HEK293 (cell line): ENCODE data around the gene MYO3A.

Experiments used
- CTCF ChIA-PET: fragments of 350-600 bp; formaldehyde crosslinking; extraction: SDS; loops from one replicate; lab custom pipeline; 2021; ENCODE audit warnings: antibody characterized with exemption; lab: Yijun Ruan, JAX
- POLR2A ChIA-PET: fragments of 300-600 bp; formaldehyde crosslinking; extraction: SDS; loops from one replicate; lab custom pipeline; 2020; ENCODE audit warnings: antibody characterized with exemption, inconsistent platforms; lab: Yijun Ruan, JAX
- H3K27ac ChIP-seq: fragments of 200-500 bp; sonication (Bioruptor generic); 2 replicates; pipeline ENCODE4 v1.5.1; 2014; ENCODE audit warnings: low read depth, low read length, control low read depth, inconsistent platforms; ENCODE audit errors: extremely low read depth
- H3K36me3 ChIP-seq, 2 experiments: fragments of 200-500 bp in 1 of 2; sonication (Bioruptor generic) in 1 of 2; 1 replicate in 1 of 2; 2 replicates in 1 of 2; pipeline ENCODE4 v1.5.1; 2014 to 2017; ENCODE audit warnings: inconsistent platforms in 2 of 2, low read length in 2 of 2; ENCODE audit not compliant: control insufficient read depth in 2 of 2, insufficient read depth in 1 of 2
- H3K4me1 ChIP-seq: fragments of 200-500 bp; sonication (Bioruptor generic); 2 replicates; pipeline ENCODE4 v1.5.1; 2014; ENCODE audit warnings: mild to moderate bottlenecking, low read length, inconsistent platforms; ENCODE audit not compliant: control insufficient read depth, insufficient read depth
- H3K4me3 ChIP-seq: 2 replicates; pipeline ENCODE4 v1.5.1; 2011; ENCODE audit warnings: low read depth, mild to moderate bottlenecking, control low read depth, low read length, moderate library complexity
- H3K9me3 ChIP-seq: fragments of 200-500 bp; sonication (Bioruptor generic); 2 replicates; pipeline ENCODE4 v1.5.1; 2014; ENCODE audit warnings: low read depth, low read length, inconsistent platforms; ENCODE audit not compliant: control insufficient read depth, insufficient read depth
- KLF7 ChIP-seq: fragments of 450-650 bp; formaldehyde crosslinking; IDR thresholded peaks from 2 replicates; pipeline ENCODE4 v1.5.1; 2016; ENCODE audit warnings: missing biosample characterization, missing genetic modification characterization, borderline replicate concordance
- KLF9 ChIP-seq: fragments of 450-650 bp; formaldehyde crosslinking; IDR thresholded peaks from 2 replicates; pipeline ENCODE4 v1.5.1; 2016; ENCODE audit warnings: missing biosample characterization, missing genetic modification characterization, low read depth
- SCRT1 ChIP-seq: fragments of 450-650 bp; formaldehyde crosslinking; IDR thresholded peaks from 2 replicates; pipeline ENCODE4 v1.5.1; 2016; ENCODE audit warnings: missing biosample characterization, missing genetic modification characterization, borderline replicate concordance
- TCF7L2 ChIP-seq: IDR thresholded peaks from 2 replicates; pipeline ENCODE4 v1.6.1; 2011; ENCODE audit warnings: low read depth, mild to moderate bottlenecking, inconsistent platforms, low read length, moderate library complexity, borderline replicate concordance
- TRIM28 ChIP-seq: IDR thresholded peaks from 2 replicates; pipeline ENCODE4 v1.6.1; 2011; ENCODE audit warnings: low read length, control low read depth, borderline replicate concordance
- ZBTB20 ChIP-seq: fragments of 450-650 bp; formaldehyde crosslinking; IDR thresholded peaks from 2 replicates; pipeline ENCODE4 v1.5.1; 2016; ENCODE audit warnings: missing biosample characterization, missing genetic modification characterization
- ZBTB21 ChIP-seq: fragments of 450-650 bp; formaldehyde crosslinking; IDR thresholded peaks from 2 replicates; pipeline ENCODE4 v1.5.1; 2017; ENCODE audit warnings: missing biosample characterization, missing genetic modification characterization
- ZFP41 ChIP-seq: fragments of 450-650 bp; formaldehyde crosslinking; IDR thresholded peaks from 2 replicates; pipeline ENCODE4 v1.5.1; 2016; ENCODE audit warnings: missing biosample characterization, missing genetic modification characterization, borderline replicate concordance
- ZNF114 ChIP-seq: fragments of 450-650 bp; formaldehyde crosslinking; IDR thresholded peaks from 2 replicates; pipeline ENCODE4 v1.5.0; 2017; ENCODE audit warnings: missing biosample characterization, missing genetic modification characterization
- ZNF23 ChIP-seq: fragments of 450-650 bp; formaldehyde crosslinking; IDR thresholded peaks from 2 replicates; pipeline ENCODE4 v1.5.1; 2016; ENCODE audit warnings: missing biosample characterization, missing genetic modification characterization, borderline replicate concordance
- ZNF341 ChIP-seq: fragments of 450-650 bp; formaldehyde crosslinking; IDR thresholded peaks from 2 replicates; pipeline ENCODE4; 2016; ENCODE audit warnings: low read depth, missing biosample characterization, missing genetic modification characterization
- ZNF416 ChIP-seq: fragments of 450-650 bp; formaldehyde crosslinking; IDR thresholded peaks from 2 replicates; pipeline ENCODE4 v1.5.1; 2016; ENCODE audit warnings: missing biosample characterization, missing genetic modification characterization
- ZNF423 ChIP-seq: fragments of 450-650 bp; formaldehyde crosslinking; IDR thresholded peaks from 2 replicates; pipeline ENCODE4 v1.5.1; 2016; ENCODE audit warnings: missing biosample characterization, missing genetic modification characterization
- ZNF473 ChIP-seq: fragments of 450-650 bp; formaldehyde crosslinking; IDR thresholded peaks from 2 replicates; pipeline ENCODE4 v1.5.1; 2017; ENCODE audit warnings: missing biosample characterization, missing genetic modification characterization
- ZNF555 ChIP-seq: fragments of 450-650 bp; formaldehyde crosslinking; conservative IDR thresholded peaks from 2 replicates; pipeline ENCODE4 v1.5.1; 2017; ENCODE audit warnings: missing biosample characterization, mild to moderate bottlenecking, missing genetic modification characterization, inconsistent platforms
- ZNF621 ChIP-seq: fragments of 450-650 bp; formaldehyde crosslinking; IDR thresholded peaks from 2 replicates; pipeline ENCODE4 v1.5.1; 2017; ENCODE audit warnings: missing biosample characterization, missing genetic modification characterization
- ZNF624 ChIP-seq: fragments of 450-650 bp; formaldehyde crosslinking; IDR thresholded peaks from 2 replicates; pipeline ENCODE4 v1.5.1; 2017; ENCODE audit warnings: missing biosample characterization, missing genetic modification characterization
- ZNF785 ChIP-seq: fragments of 450-650 bp; formaldehyde crosslinking; IDR thresholded peaks from 2 replicates; pipeline ENCODE4 v1.5.1; 2016; ENCODE audit warnings: missing biosample characterization, missing genetic modification characterization
- TF ChIP-seq, protein P1 (sequence below): fragments of 450-650 bp; formaldehyde crosslinking; IDR thresholded peaks from 2 replicates; pipeline ENCODE4 v1.5.1; 2016; ENCODE audit warnings: missing biosample characterization, missing genetic modification characterization
- TF ChIP-seq, protein P2 (sequence below): fragments of 450-650 bp; formaldehyde crosslinking; IDR thresholded peaks from 2 replicates; pipeline ENCODE4 v1.5.1; 2016; ENCODE audit warnings: missing biosample characterization, missing genetic modification characterization
- TF ChIP-seq, protein P3 (sequence below): fragments of 450-650 bp; formaldehyde crosslinking; optimal IDR thresholded peaks from 2 replicates; pipeline ENCODE3; 2016; ENCODE audit warnings: missing biosample characterization, mild to moderate bottlenecking, missing genetic modification characterization
- TF ChIP-seq, protein P4 (sequence below): fragments of 450-650 bp; formaldehyde crosslinking; IDR thresholded peaks from 2 replicates; pipeline ENCODE4 v1.5.1; 2016; ENCODE audit warnings: missing biosample characterization, missing genetic modification characterization
- TF ChIP-seq, protein P5 (sequence below): fragments of 450-650 bp; formaldehyde crosslinking; IDR thresholded peaks from 2 replicates; pipeline ENCODE4 v1.5.1; 2016; ENCODE audit warnings: missing biosample characterization, missing genetic modification characterization, borderline replicate concordance
- TF ChIP-seq, protein P6 (sequence below): fragments of 450-650 bp; formaldehyde crosslinking; IDR thresholded peaks from 2 replicates; pipeline ENCODE4 v1.5.1; 2016; ENCODE audit warnings: missing biosample characterization, missing genetic modification characterization

Gene MYO3A

DNA sequence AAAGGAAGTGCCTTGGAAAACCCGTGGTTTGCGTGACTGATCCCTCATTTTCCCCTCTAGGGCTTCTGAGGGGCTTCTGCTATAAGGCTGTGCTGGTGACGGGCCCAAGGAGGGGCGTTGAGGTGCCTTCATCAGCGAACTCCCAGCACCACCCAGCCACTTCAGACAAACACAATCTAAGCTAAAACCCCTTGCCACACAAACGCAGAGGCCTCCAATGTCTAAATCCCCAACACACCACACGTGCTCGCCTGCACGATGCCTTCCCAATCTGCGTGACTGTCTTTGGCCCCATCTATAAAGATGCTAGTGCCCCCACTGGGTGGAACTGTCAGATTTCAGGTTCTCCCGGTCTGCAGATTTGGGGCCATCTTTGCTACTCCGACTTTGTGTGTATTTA lies 278.5 kb downstream of the MYO3A start (continued):
- TF ChIP-seq, protein P1, sequence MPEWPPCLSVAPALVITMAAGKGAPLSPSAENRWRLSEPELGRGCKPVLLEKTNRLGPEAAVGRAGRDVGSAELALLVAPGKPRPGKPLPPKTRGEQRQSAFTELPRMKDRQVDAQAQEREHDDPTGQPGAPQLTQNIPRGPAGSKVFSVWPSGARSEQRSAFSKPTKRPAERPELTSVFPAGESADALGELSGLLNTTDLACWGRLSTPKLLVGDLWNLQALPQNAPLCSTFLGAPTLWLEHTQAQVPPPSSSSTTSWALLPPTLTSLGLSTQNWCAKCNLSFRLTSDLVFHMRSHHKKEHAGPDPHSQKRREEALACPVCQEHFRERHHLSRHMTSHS (tag by site-specific recombination) = no peak
- TF ChIP-seq ZNF23 (tag by site-specific recombination) = no peak
- TF ChIP-seq, protein P2, sequence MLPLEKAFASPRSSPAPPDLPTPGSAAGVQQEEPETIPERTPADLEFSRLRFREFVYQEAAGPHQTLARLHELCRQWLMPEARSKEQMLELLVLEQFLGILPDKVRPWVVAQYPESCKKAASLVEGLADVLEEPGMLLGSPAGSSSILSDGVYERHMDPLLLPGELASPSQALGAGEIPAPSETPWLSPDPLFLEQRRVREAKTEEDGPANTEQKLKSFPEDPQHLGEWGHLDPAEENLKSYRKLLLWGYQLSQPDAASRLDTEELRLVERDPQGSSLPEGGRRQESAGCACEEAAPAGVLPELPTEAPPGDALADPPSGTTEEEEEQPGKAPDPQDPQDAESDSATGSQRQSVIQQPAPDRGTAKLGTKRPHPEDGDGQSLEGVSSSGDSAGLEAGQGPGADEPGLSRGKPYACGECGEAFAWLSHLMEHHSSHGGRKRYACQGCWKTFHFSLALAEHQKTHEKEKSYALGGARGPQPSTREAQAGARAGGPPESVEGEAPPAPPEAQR (tag by site-specific recombination) = no peak
- no peak for TF ChIP-seq KLF9 (tag by site-specific recombination)
- no peak for TF ChIP-seq ZBTB20

DNA sequence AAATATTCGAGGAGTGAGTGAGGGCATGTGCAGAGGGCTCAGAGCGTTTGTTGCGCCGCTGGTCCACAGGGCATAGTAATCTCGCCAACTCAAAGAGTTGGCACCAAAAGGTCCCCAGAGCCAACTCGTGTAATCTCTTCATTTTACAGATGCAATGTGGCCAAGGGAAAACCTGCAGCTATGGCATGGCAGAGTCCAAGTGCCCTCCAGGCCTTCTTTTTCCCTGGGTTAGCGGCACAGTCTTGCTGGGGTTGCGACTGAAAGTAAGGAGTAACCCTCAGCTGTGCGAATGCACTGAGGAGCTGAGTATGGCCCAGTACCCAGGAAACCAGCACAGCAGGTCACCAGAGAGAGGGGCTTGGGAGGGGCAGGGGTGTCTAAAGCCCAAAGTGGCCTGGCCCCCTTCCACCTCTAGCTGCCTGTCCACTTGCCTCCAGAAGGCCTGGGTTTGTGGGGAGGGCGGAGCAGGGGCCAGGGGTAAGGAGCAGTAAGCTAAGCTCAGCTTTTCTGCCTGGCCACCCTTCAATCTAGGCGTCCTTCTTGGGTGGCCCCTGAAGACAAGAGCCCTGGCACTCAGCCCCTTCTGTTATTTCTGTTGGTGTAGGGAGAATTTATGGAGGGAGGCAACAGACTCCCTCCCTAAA lies 279.2 kb downstream of the MYO3A start:
- H3K27ac ChIP-seq = no peak overlapping the region
- H3K4me3 ChIP-seq = no peak overlapping the region
- TF ChIP-seq ZNF785 (tag by site-specific recombination) (no peak), SCRT1 (tag by site-specific recombination) (no peak), ZNF555 (no peak), ZNF473 (tag by site-specific recombination) (no peak), ZBTB21 (tag by site-specific recombination) (no peak), ZNF114 (tag by site-specific recombination) (no peak), ZNF624 (tag by site-specific recombination) (no peak), ZFP41 (tag by site-specific recombination) (no peak), ZNF423 (tag by site-specific recombination) (no peak), TRIM28 (no peak), KLF7 (no peak), TCF7L2 (no peak), ZNF341 (tag by site-specific recombination) (no peak), ZNF416 (no peak), ZNF621 (no peak)
- TF ChIP-seq, protein P3, sequence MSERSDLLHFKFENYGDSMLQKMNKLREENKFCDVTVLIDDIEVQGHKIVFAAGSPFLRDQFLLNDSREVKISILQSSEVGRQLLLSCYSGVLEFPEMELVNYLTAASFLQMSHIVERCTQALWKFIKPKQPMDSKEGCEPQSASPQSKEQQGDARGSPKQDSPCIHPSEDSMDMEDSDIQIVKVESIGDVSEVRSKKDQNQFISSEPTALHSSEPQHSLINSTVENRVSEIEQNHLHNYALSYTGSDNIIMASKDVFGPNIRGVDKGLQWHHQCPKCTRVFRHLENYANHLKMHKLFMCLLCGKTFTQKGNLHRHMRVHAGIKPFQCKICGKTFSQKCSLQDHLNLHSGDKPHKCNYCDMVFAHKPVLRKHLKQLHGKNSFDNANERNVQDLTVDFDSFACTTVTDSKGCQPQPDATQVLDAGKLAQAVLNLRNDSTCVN (tag by site-specific recombination) = no peak
- TF ChIP-seq, protein P4, sequence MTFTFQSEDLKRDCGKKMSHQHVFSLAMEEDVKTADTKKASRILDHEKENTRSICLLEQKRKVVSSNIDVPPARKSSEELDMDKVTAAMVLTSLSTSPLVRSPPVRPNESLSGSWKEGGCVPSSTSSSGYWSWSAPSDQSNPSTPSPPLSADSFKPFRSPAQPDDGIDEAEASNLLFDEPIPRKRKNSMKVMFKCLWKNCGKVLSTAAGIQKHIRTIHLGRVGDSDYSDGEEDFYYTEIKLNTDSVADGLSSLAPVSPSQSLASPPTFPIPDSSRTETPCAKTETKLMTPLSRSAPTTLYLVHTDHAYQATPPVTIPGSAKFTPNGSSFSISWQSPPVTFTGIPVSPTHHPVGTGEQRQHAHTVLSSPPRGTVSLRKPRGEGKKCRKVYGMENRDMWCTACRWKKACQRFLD (tag by site-specific recombination) = no peak
- TF ChIP-seq, protein P5, sequence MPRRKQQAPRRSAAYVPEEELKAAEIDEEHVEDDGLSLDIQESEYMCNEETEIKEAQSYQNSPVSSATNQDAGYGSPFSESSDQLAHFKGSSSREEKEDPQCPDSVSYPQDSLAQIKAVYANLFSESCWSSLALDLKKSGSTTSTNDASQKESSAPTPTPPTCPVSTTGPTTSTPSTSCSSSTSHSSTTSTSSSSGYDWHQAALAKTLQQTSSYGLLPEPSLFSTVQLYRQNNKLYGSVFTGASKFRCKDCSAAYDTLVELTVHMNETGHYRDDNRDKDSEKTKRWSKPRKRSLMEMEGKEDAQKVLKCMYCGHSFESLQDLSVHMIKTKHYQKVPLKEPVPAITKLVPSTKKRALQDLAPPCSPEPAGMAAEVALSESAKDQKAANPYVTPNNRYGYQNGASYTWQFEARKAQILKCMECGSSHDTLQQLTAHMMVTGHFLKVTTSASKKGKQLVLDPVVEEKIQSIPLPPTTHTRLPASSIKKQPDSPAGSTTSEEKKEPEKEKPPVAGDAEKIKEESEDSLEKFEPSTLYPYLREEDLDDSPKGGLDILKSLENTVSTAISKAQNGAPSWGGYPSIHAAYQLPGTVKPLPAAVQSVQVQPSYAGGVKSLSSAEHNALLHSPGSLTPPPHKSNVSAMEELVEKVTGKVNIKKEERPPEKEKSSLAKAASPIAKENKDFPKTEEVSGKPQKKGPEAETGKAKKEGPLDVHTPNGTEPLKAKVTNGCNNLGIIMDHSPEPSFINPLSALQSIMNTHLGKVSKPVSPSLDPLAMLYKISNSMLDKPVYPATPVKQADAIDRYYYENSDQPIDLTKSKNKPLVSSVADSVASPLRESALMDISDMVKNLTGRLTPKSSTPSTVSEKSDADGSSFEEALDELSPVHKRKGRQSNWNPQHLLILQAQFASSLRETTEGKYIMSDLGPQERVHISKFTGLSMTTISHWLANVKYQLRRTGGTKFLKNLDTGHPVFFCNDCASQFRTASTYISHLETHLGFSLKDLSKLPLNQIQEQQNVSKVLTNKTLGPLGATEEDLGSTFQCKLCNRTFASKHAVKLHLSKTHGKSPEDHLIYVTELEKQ = no peak
- TF ChIP-seq, protein P6, sequence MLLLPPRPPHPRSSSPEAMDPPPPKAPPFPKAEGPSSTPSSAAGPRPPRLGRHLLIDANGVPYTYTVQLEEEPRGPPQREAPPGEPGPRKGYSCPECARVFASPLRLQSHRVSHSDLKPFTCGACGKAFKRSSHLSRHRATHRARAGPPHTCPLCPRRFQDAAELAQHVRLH (tag by site-specific recombination) = no peak
- peaks cover 6% of the 10 kb centered on the region; the same call in 1 of the 2 replicates for H3K4me1 ChIP-seq
- no peaks in the 10 kb centered on the region for H3K9me3 ChIP-seq
- CTCF ChIA-PET = no interaction called here
- H3K36me3 ChIP-seq = no peaks in the 10 kb centered on the region
- POLR2A ChIA-PET = no interaction called here
